Glomerular visceral epithelial cell (primary cell): ENCODE measurements around the gene NCAM2.

Experiments used
- DNase-seq: peaks from one replicate; pipeline ENCODE4 v3.0.0-alpha.2; 2016; ENCODE audit errors: extremely low spot score

Gene NCAM2

GRCh38 chr21:21457077-21457476 lies 458.9 kb downstream of the NCAM2 start:
- no peak for DNase-seq

DNA sequence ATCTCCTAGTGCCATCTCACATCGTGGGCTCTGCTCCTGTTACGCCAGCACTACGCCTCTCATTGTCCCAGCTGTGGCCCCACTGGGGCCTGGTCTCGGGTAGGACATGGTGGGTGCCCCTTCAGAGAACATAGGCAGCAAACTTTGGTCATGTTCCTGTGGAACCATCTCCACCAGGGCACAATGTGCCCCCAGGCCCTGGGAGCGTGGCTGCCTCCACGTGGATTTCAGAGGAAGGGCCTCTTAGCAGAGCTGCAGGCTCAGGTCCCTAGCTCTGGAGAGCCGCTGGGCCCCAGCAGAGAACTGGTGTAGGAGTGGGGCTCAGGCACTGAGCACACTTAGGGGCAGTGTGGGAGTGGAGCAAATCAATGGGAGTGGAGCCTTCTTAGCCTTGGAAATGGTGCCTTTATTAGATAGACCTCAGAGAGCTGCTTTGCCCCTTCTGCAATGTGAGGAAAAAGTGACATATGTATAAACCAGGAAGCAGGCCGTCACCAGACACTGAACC lies 460.0 kb downstream of the NCAM2 start:
- DNase-seq, result no peak

- DNase-seq, result no peak
These were observed 462.8 kb downstream of the NCAM2 start for GRCh38 chr21:21460979-21461378.

- DNase-seq, result peak; percentile 23
These were observed 465.2 kb downstream of the NCAM2 start for GRCh38 chr21:21463456-21463855.

DNA sequence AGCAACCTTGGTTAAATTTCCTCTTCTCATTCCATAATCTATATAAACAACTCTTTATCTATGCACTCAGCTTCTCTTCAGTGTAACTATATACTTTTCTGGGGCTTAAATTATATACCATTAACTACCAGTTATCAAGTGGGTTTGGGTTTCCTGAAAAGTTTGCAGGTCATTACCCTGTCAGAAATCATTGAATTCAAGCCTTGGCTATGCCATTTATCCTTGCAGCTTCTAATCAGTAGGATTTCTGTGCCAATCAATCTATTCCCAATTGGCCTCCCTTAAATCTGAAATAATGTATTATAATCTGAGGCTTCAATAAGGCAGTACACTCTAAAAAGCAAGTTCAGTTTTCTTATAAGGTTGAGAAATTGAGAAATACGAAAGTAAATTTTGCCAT lies 466.5 kb downstream of the NCAM2 start:
- DNase-seq, result no peak

DNA sequence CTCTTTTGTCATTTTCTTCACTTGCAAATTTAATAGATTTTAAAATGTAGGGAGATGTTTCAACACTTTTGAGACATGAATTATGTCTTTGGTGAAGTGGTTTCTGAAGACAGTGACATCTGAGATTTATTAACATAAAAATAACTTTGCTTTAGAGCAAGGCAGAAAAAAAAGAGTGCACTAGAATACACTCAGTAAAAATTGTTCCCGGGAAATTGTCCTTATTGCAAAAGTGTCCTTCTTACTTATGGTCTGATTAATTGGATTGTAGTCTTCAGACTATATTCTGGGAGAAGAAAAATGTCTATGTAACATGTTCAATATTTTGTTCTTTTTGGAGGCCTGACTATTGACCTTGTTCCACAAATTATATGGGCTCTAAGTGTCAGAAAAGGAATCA lies 468.5 kb downstream of the NCAM2 start:
- DNase-seq, result no peak

GRCh38 chr21:21468003-21468402 lies 469.8 kb downstream of the NCAM2 start:
- no peak for DNase-seq

GRCh38 chr21:21481239-21481638 lies 483.0 kb downstream of the NCAM2 start:
- DNase-seq, result no peak

- no peak for DNase-seq
These were observed 510.6 kb downstream of the NCAM2 start for GRCh38 chr21:21508859-21509258.

DNA sequence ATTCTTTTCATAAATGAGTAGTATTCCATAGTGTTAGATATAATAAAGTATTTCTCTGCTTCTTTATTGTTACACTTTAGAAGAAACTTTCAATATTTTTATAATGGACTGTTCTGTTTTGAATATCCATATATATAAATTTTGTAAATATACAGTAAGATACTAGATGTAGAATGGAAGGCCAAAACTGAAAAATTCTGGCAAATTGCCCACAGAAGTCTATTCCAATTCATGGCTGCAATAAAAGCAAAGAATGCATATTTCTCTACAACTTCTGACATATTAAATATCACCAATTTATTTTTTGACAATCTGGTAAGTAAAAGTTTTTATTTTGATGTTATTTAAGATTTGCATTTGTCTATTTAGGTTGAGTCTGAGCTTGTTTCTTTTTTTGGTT lies 532.5 kb downstream of the NCAM2 start:
- no peak for DNase-seq

GRCh38 chr21:21547368-21547953 lies 549.3 kb downstream of the NCAM2 start:
- DNase-seq, result no peak

GRCh38 chr21:21559285-21560045 lies 561.3 kb downstream of the NCAM2 start:
- no peak for DNase-seq
